SU-DHL-6 (cell line): ENCODE measurements around the gene NOS1AP.

Experiments used
- H2AFZ ChIP-seq: fragments of 200-600 bp; sonication (generic); 2 replicates; pipeline ENCODE4 v1.6.1; 2014; ENCODE audit warnings: low read depth, mild to moderate bottlenecking, moderate library complexity, mixed read lengths, antibody characterized with exemption, low read length; ENCODE audit not compliant: severe bottlenecking
- H3F3A ChIP-seq: fragments of 200-600 bp; shearing (Covaris generic); 2 replicates; pipeline ENCODE4 v1.6.0; 2016; ENCODE audit warnings: antibody characterized with exemption, mild to moderate bottlenecking; ENCODE audit not compliant: insufficient read depth
- H3K27ac ChIP-seq: fragments of 200-600 bp; sonication (generic); 2 replicates; pipeline ENCODE4 v1.5.1; 2016; ENCODE audit warnings: low read depth, mild to moderate bottlenecking, low read length, moderate library complexity, mixed read lengths
- H3K27me3 ChIP-seq: fragments of 200-600 bp; sonication (generic), shearing (Covaris generic); 2 replicates; pipeline ENCODE4 v1.6.0; 2014; ENCODE audit warnings: mild to moderate bottlenecking, low read length
- H3K36me3 ChIP-seq: fragments of 200-600 bp; sonication (generic); 2 replicates; pipeline ENCODE4 v1.6.1; 2014; ENCODE audit warnings: mild to moderate bottlenecking, low read length, mixed read lengths
- H3K4me2 ChIP-seq: fragments of 300-600, 200-600 bp; shearing (Covaris generic), sonication (generic); 2 replicates; pipeline ENCODE4 v1.6.0; 2014; ENCODE audit warnings: low read length, low read depth, mild to moderate bottlenecking; ENCODE audit not compliant: poor library complexity, severe bottlenecking
- H3K4me3 ChIP-seq: fragments of 200-600 bp; sonication (generic); 2 replicates; pipeline ENCODE4 v1.5.1; 2014; ENCODE audit warnings: antibody characterized with exemption, low read length, mild to moderate bottlenecking, mixed read lengths; ENCODE audit not compliant: insufficient read depth, poor library complexity, severe bottlenecking
- H3K79me2 ChIP-seq: fragments of 200-600 bp; sonication (generic); 2 replicates; pipeline ENCODE4 v1.6.1; 2014; ENCODE audit warnings: mild to moderate bottlenecking, low read length, moderate library complexity; ENCODE audit not compliant: insufficient read depth
- H3K9ac ChIP-seq: fragments of 200-600 bp; sonication (generic); 2 replicates; pipeline ENCODE4 v1.7.0; 2014; ENCODE audit warnings: mild to moderate bottlenecking, low read length
- H3K9me2 ChIP-seq: fragments of 200-600 bp; sonication (generic); replicated peaks from 2 replicates; pipeline ENCODE4 v1.6.1; 2014; ENCODE audit warnings: low read length; ENCODE audit not compliant: insufficient read depth
- H3K9me3 ChIP-seq: fragments of 200-600 bp; sonication (generic); 2 replicates; pipeline ENCODE4 v1.6.1; 2014; ENCODE audit warnings: low read length, mixed read lengths; ENCODE audit not compliant: insufficient read depth
- H4K20me1 ChIP-seq: fragments of 200-600 bp; sonication (generic); 2 replicates; pipeline ENCODE4 v1.6.1; 2014; ENCODE audit warnings: low read depth, mild to moderate bottlenecking, antibody characterized with exemption, low read length, moderate library complexity, mixed read lengths
- EZH2phosphoT487 ChIP-seq: fragments of 200-600 bp; sonication (generic), shearing (Covaris generic); conservative IDR thresholded peaks from 2 replicates; pipeline ENCODE4 v1.6.1; 2018; ENCODE audit warnings: mild to moderate bottlenecking, antibody characterized with exemption, low read length, moderate library complexity, mixed read lengths
- TF ChIP-seq, protein P1 (sequence below): fragments of 200-600 bp; sonication (generic); IDR thresholded peaks from one replicate; pipeline ENCODE4 v1.5.1; 2017; ENCODE audit warnings: antibody characterized with exemption, mild to moderate bottlenecking, low read length, moderate library complexity; ENCODE audit not compliant: insufficient read depth, poor library complexity, severe bottlenecking

NOS1AP gene

DNA sequence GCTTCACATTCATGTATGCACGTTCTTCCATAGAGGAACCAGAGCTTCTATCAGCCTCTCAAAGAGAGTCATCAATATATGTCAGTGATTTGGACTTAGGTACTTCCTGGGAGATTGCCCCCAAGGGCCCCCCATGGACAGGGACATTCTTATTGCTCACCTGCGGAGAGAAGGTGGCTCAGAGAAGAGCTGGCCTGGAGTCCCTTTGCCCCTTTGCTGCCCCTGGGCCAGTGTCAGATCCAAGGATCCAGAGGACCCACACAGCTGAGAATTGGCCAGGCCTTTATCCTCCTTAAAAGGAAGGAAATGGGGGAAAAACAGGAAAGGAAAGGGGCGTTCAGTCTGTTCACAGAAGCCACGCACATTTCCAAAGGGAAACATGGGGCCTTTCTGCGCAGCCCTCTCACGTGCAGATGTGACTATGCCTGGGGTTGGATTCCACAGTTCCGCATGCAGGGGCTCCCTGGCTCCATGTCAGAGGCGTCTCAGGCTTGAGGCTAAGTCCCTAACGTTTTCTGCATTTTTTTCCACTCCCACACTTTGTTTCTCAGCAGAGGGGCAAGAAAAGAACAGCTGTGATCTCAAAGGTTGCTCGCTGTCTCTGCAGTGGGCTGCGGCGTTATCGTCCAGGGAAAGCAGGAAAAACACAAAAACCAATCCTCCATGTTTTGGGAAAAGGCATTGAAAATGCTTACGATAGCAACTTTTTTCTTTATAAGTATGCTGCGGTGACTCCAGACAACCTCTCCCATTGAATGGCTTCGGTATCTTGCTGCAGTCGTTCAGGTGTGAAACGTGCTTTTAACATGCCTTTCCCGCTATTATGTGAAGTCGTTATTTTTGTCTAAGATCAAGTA lies 318.0 kb downstream of the NOS1AP start:
- Histone ChIP-seq H3K27me3 (no peaks in the 10 kb centered on the region), H3K36me3 (no peaks in the 10 kb centered on the region), H3K27ac (no peak overlapping the region), H3F3A (no peaks in the 10 kb centered on the region), H3K4me3 (no peak overlapping the region), H4K20me1 (no peaks in the 10 kb centered on the region), H3K79me2 (no peaks in the 10 kb centered on the region), H3K9me3 (no peaks in the 10 kb centered on the region), H3K4me2 (no peak overlapping the region), H2AFZ (no peak overlapping the region), H3K9ac (no peak overlapping the region), H3K9me2 (no peaks in the 10 kb centered on the region)
- TF ChIP-seq EZH2phosphoT487, result no peak
- TF ChIP-seq, protein P1, sequence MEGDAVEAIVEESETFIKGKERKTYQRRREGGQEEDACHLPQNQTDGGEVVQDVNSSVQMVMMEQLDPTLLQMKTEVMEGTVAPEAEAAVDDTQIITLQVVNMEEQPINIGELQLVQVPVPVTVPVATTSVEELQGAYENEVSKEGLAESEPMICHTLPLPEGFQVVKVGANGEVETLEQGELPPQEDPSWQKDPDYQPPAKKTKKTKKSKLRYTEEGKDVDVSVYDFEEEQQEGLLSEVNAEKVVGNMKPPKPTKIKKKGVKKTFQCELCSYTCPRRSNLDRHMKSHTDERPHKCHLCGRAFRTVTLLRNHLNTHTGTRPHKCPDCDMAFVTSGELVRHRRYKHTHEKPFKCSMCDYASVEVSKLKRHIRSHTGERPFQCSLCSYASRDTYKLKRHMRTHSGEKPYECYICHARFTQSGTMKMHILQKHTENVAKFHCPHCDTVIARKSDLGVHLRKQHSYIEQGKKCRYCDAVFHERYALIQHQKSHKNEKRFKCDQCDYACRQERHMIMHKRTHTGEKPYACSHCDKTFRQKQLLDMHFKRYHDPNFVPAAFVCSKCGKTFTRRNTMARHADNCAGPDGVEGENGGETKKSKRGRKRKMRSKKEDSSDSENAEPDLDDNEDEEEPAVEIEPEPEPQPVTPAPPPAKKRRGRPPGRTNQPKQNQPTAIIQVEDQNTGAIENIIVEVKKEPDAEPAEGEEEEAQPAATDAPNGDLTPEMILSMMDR, result no peak

DNA sequence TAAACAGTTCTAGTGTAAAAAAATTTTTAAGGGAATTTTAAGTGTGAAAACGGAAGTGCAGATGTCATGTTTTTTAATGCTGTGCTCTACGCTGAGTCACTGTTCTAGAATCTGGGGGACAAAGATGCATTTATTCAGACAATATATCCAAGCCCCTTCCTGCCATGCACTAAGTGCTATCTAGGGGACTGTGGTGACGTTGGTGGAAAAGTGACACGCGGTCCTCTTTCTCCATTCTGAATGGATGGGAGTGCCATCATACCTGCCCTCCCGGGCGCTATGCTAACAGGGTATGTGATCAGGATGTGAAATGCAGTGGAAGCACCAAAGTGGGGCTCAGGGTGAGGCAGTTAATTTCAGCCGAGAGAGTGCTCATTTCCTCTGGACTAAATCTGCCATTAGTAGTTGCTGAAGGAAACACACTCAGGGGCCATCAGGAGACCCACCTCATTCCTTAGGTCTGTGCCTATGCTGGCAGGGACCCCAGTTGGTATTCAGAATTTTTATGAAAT lies 318.6 kb downstream of the NOS1AP start:
- H3K4me2 ChIP-seq, result no peak overlapping the region
- no peak overlapping the region for H3K27ac ChIP-seq
- no peaks in the 10 kb centered on the region for H3K9me2 ChIP-seq
- H4K20me1 ChIP-seq, result no peaks in the 10 kb centered on the region
- no peak overlapping the region for H3K9ac ChIP-seq
- H3K79me2 ChIP-seq, result no peaks in the 10 kb centered on the region
- TF ChIP-seq EZH2phosphoT487, result no peak
- TF ChIP-seq, protein P1, result no peak
- H3K27me3 ChIP-seq, result no peaks in the 10 kb centered on the region
- H3F3A ChIP-seq, result no peaks in the 10 kb centered on the region
- H3K9me3 ChIP-seq, result no peaks in the 10 kb centered on the region
- H2AFZ ChIP-seq, result no peak overlapping the region
- H3K4me3 ChIP-seq, result no peak overlapping the region
- no peaks in the 10 kb centered on the region for H3K36me3 ChIP-seq

DNA sequence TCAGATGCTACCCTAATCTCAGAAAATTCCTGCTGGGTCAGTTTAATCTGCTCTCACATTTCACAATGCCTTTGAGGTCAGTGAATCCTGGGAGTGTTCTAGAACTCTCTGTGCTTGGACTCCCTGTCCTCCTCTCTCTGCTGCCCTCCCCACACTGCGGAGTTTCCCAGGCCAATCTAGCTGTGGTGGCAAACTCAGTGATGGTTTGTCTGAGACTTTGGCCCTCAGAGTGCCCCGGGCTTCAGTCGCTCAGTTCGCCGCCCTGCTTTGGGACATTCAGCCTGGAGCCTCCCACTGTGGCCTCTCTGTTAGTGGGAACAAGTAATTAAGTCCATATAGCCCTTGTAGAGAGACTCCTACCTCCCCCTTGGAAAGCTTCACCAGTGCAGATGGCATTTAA lies 319.1 kb downstream of the NOS1AP start:
- Histone ChIP-seq H4K20me1 (no peaks in the 10 kb centered on the region), H3K27me3 (no peaks in the 10 kb centered on the region), H3K79me2 (no peaks in the 10 kb centered on the region), H3K9ac (no peak overlapping the region), H3F3A (no peaks in the 10 kb centered on the region), H2AFZ (no peak overlapping the region), H3K4me2 (no peak overlapping the region), H3K27ac (no peak overlapping the region), H3K9me3 (no peaks in the 10 kb centered on the region), H3K36me3 (no peaks in the 10 kb centered on the region), H3K4me3 (no peak overlapping the region), H3K9me2 (no peaks in the 10 kb centered on the region)
- TF ChIP-seq, protein P1, result no peak
- no peak for TF ChIP-seq EZH2phosphoT487
